Hepatocyte (in vitro differentiated cells): ENCODE measurements around the gene APEX1.

Experiments used
- CTCF ChIP-seq: fragments of 200-600 bp; sonication (generic); IDR thresholded peaks from 2 replicates; pipeline ENCODE4 v1.5.1; 2016; ENCODE audit warnings: antibody characterized with exemption, mild to moderate bottlenecking; ENCODE audit not compliant: poor library complexity
- EZH2 ChIP-seq: fragments of 200-600 bp; sonication (generic); IDR thresholded peaks from 2 replicates; pipeline ENCODE4 v1.6.1; 2016; ENCODE audit warnings: antibody characterized with exemption, mild to moderate bottlenecking, borderline replicate concordance
- EZH2phosphoT487 ChIP-seq: fragments of 200-600 bp; sonication (generic); IDR thresholded peaks from one replicate; pipeline ENCODE4 v1.6.1; 2018; ENCODE audit warnings: antibody characterized with exemption, mild to moderate bottlenecking, low read depth, moderate library complexity; ENCODE audit not compliant: unreplicated experiment, severe bottlenecking

GRCh38 chr14:20428010-20428365 lies 27.0 kb upstream of the APEX1 start:
- TF ChIP-seq CTCF (no peak), EZH2phosphoT487 (no peak), EZH2 (no peak)
